RWPE2 (cell line): ENCODE results near the gene ZNF221.

ENCODE experiments used
- ATAC-seq: fragments of 200-7000 bp; cut with Tn5 transposase; 3 replicates; pipeline ENCODE4 v1.9.1; 2021; ENCODE audit warnings: low read depth
- DNase-seq: peaks from one replicate; pipeline ENCODE4 v3.0.0-alpha.2; 2020; ENCODE audit warnings: low spot score
- H3K27ac ChIP-seq: fragments of 450-650 bp; 2 replicates; pipeline ENCODE4 v1.5.1; 2017; ENCODE audit warnings: mild to moderate bottlenecking; ENCODE audit not compliant: poor library complexity, severe bottlenecking
- H3K27me3 ChIP-seq: fragments of 250-450 bp; sonication (Bioruptor Pico); 2 replicates; pipeline ENCODE4 v1.5.1; 2021; ENCODE audit warnings: mild to moderate bottlenecking, moderate library complexity; ENCODE audit not compliant: insufficient read depth, poor library complexity, severe bottlenecking
- H3K36me3 ChIP-seq: fragments of 250-450 bp; sonication (Bioruptor Pico); 2 replicates; pipeline ENCODE4 v1.5.1; 2020; ENCODE audit warnings: low read depth, mild to moderate bottlenecking, moderate library complexity
- H3K4me1 ChIP-seq: fragments of 250-450 bp; sonication (Bioruptor Pico); 2 replicates; pipeline ENCODE4 v1.5.1; 2021; ENCODE audit warnings: mild to moderate bottlenecking, moderate library complexity; ENCODE audit not compliant: insufficient read depth, poor library complexity, severe bottlenecking
- H3K4me3 ChIP-seq: fragments of 250-450 bp; sonication (Bioruptor Pico); 2 replicates; pipeline ENCODE4 v1.5.1; 2021; ENCODE audit warnings: mild to moderate bottlenecking, moderate library complexity; ENCODE audit not compliant: severe bottlenecking
- H3K9me3 ChIP-seq: fragments of 250-450 bp; sonication (Bioruptor Pico); 2 replicates; pipeline ENCODE4 v1.5.1; 2021; ENCODE audit warnings: mild to moderate bottlenecking, moderate library complexity; ENCODE audit not compliant: severe bottlenecking
- CTCF ChIP-seq: fragments of 450-650 bp; IDR thresholded peaks from one replicate; pipeline ENCODE4 v1.5.1; 2017; ENCODE audit warnings: mild to moderate bottlenecking, moderate library complexity; ENCODE audit not compliant: poor library complexity, severe bottlenecking

Gene ZNF221

GRCh38 chr19:43950834-43951645 lies at the start of gene ZNF221:
Gene ZNF221 (plus strand): TSS chr19:43951228. CDS start chr19:43962727, 11,499 bp downstream.
- H3K9me3 ChIP-seq = peaks cover 6% of the 10 kb centered on the region
- peak; percentile 55 for TF ChIP-seq CTCF
- H3K4me3 ChIP-seq = peak within 1 kb of the TSS; percentile 84
- no peaks in the 10 kb centered on the region for H3K36me3 ChIP-seq
- peak; percentile 85 for DNase-seq
- no peak within 1 kb of the TSS for H3K27ac ChIP-seq
- peak; percentile 99 for ATAC-seq
- no peaks in the 10 kb centered on the region for H3K27me3 ChIP-seq
- H3K4me1 ChIP-seq = no peaks in the 10 kb centered on the region

GRCh38 chr19:43901395-43902390 lies 49.3 kb upstream of the ZNF221 start:
- H3K27me3 ChIP-seq = no peaks in the 10 kb centered on the region
- H3K27ac ChIP-seq = no peak overlapping the region
- ATAC-seq (peak; percentile 98), DNase-seq (peak; percentile 83)
- no peak for TF ChIP-seq CTCF
- no peaks in the 10 kb centered on the region for H3K9me3 ChIP-seq
- peaks cover 6% of the 10 kb centered on the region; the same call in 1 of the 2 replicates for H3K36me3 ChIP-seq
- no peaks in the 10 kb centered on the region for H3K4me1 ChIP-seq
- H3K4me3 ChIP-seq = peak overlapping the region; percentile 46

- Histone ChIP-seq H3K9me3 (no peaks in the 10 kb centered on the region), H3K27ac (no peak overlapping the region), H3K4me1 (no peaks in the 10 kb centered on the region), H3K36me3 (0 out of 2 replicates have a peak, but pooled peaks cover 3% of the 10 kb centered on the region), H3K4me3 (no peak overlapping the region), H3K27me3 (no peaks in the 10 kb centered on the region)
- no peak for TF ChIP-seq CTCF
- no peak for DNase-seq
- no peak for ATAC-seq
These were observed 48.6 kb upstream of the ZNF221 start for GRCh38 chr19:43902399-43902798.

- Histone ChIP-seq H3K4me3 (no peak overlapping the region), H3K27me3 (no peaks in the 10 kb centered on the region), H3K36me3 (no peaks in the 10 kb centered on the region), H3K4me1 (no peaks in the 10 kb centered on the region), H3K27ac (no peak overlapping the region), H3K9me3 (peaks cover 9% of the 10 kb centered on the region)
- no peak for TF ChIP-seq CTCF
- DNase-seq (no peak), ATAC-seq (no peak)
These were observed 45.1 kb upstream of the ZNF221 start for GRCh38 chr19:43905897-43906296.
